T-helper 22 cell (primary cell): ENCODE data around the gene CHRNA1.
"Not testable (repeated sequence)": the region's sequence is repeated elsewhere in the genome, so short reads cannot be mapped to it uniquely, and the experiment has no call there.

ENCODE experiments used
- DNase-seq: peaks from one replicate; pipeline ENCODE4 v3.0.0-alpha.2; 2020; ENCODE audit warnings: low read depth

Gene CHRNA1

GRCh38 chr2:174716785-174717184 is 47.5 kb downstream of the CHRNA1 start:
- no peak for DNase-seq

GRCh38 chr2:174713686-174714085 is 50.6 kb downstream of the CHRNA1 start:
- no peak for DNase-seq

- no peak for DNase-seq
Measured at GRCh38 chr2:174711206-174711605, 53.1 kb downstream of the CHRNA1 start.

DNA sequence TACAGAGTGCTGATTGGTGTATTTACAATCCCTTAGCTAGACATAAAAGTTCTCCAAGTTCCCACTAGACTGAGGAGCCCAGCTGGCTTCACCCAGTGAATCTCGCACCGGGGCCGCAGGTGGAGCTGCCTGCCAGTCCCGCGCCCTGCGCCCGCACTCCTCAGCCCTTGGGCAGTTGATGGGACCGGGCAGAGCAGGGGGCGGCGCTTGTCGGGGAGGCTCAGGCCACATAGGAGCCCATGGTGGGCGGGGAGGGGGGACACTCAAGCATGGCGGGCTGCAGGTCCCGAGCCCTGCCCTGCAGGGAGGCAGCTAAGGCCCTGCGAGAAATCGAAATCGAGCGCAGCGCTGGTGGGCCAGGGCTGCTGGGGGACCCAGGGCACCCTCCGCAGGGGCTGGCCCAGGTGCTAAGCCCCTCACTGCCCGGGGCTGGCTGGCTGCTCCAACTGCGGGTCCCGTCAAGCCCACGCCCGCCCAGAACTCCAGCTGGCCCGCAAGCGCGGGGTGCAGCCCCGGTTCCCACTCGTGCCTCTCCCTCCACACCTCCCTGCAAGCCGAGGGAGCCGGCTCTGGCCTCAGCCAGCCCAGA is 54.8 kb downstream of the CHRNA1 start:
- DNase-seq, result not testable (repeated sequence)

DNA sequence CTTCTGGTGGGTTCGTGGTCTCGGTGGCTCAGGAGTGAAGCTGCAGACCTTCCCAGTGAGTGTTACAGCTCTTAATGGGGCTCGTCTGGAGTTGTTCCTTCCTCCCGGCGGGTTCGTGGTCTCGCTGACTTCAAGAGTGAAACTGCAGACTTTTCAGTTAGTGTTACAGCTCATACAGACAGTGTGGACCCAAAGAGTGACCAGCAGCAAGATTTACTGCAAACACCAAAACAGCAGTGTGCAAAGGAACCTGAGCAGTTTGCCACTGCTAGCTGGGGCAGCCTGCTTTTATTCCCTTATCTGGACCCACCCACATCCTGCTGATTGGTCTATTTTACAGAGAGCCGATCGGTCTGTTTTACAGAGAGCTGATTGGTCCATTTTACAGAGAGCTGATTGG is 55.6 kb downstream of the CHRNA1 start:
- no peak for DNase-seq

DNA sequence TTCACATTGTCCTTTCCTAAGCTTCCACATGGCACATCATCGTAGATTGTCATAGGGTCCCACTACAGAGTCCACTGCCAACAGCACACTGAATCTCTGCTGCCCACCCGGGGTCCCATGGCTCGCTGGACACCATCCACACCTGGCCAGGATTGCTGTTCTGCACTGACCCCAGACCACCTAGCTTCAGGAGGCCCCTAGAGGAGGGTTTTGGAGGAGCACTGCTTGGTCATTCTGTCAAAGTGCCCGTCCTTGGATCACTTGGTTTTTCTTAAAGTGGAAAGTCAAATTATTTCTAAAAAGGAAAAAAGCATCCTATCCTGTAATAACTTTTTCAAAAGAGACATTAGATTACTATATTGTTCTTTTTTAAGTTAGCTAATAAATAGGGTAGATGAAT is 59.0 kb downstream of the CHRNA1 start:
- DNase-seq, result no peak

DNA sequence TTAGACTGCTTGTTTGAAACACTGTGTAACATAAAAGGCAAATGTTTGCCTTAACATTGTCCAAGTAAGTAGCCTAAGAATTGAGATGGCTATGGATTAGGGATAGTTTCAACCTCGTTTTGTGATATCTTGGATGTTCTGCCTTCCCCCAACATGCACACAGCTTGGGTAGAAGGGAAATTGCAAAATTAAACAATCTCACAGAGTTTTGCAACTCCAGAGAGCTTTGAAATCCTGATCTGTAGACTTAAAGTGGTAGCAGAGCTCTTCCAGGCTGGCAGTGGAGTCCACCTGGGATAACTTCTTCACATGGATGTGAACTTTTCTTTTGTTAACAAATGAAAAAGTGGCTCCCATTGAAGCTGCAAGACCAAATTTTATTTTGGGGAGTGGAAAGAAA is 59.6 kb downstream of the CHRNA1 start:
- no peak for DNase-seq

DNA sequence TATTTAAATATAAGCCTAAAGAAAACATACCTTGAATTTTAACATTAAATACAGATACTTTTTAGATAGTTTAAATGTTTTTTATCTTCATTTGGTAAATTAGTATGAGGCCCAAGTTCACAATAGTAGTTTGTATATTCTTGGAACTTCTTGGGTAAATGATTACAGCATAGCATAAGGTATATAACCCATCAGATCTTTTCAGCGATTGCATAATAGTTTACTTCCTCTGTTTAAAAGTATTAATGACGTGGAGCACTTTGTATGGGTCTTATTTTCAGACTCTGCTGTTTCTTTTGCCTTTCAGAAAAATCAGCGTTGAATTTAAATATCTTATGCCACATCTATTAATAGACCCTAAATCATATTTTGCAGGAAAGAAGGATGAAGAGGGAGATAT is 60.2 kb downstream of the CHRNA1 start:
- no peak for DNase-seq

DNA sequence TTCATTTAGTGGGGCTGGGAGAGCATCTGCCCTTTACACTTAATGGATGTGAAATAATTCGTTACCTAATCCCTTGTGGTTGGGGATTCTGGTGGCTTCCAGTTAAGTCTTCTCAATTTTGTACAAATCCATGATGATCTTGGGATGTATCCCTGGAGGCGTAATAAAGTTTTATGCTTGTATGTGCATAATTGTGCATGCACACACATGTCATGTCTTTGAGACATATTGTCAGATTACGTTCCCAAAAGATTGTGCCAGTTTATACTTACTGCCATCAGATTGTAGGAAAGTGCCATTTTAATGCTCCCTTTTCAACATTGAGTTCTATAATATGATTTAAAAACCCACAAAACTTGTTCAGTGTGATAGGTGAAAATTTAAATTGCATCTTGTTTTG is 60.8 kb downstream of the CHRNA1 start:
- DNase-seq, result no peak

- DNase-seq, result no peak
Measured at GRCh38 chr2:174702541-174702940, 61.7 kb downstream of the CHRNA1 start.

DNA sequence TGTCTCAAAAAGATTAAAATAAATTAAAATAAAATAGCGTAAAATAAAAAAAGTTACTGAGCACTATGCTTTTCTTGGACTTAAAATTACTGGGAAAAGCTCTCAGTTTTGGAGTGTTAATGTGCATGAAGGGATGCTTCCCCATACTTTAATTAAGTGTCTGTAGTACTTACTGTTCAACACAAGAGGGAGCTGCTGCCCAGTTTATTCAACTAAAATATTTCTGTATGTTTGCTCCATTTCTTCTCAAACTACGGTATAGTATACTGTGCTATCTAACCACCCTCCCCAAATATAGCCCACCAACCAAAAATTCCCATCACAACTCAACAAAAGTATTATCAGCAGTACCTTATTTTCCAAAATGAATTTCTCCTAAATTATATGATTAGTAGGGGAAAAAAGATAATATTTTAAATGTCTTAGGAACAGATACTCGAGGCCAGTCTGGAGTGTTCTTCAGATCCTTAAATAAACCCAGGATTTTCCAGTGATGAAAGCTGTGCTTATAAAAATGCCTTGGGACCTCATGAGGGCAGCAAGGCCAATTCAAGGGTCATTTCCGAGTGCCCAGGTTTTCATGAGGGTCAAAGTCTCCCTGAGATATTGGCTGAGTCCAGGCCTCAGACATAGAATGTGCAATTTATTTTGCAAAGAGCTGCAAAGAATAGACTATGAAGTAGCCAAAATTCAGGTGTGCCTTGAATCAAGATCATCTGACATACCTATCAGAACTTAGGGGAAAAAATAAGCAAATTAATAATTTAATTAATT is 64.1 kb downstream of the CHRNA1 start:
- no peak for DNase-seq
